Measurements from ENCODE around the gene ANXA10.

GRCh38 chr4:168200685-168201084, 108.3 kb downstream of the ANXA10 start:
- TF ChIP-seq, protein P1, sequence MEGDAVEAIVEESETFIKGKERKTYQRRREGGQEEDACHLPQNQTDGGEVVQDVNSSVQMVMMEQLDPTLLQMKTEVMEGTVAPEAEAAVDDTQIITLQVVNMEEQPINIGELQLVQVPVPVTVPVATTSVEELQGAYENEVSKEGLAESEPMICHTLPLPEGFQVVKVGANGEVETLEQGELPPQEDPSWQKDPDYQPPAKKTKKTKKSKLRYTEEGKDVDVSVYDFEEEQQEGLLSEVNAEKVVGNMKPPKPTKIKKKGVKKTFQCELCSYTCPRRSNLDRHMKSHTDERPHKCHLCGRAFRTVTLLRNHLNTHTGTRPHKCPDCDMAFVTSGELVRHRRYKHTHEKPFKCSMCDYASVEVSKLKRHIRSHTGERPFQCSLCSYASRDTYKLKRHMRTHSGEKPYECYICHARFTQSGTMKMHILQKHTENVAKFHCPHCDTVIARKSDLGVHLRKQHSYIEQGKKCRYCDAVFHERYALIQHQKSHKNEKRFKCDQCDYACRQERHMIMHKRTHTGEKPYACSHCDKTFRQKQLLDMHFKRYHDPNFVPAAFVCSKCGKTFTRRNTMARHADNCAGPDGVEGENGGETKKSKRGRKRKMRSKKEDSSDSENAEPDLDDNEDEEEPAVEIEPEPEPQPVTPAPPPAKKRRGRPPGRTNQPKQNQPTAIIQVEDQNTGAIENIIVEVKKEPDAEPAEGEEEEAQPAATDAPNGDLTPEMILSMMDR (IDR thresholded peaks at IDR 0.05): no peak
- no peak for TF ChIP-seq POLR2AphosphoS5 (IDR thresholded peaks at IDR 0.05)
- no peak for TF ChIP-seq POLR2A (IDR thresholded peaks at IDR 0.05)

All from breast epithelium (tissue), 3 donors.